Type B pancreatic cell (in vitro differentiated cells): Measurements from ENCODE around the gene PRKAR1B. TPM values are rescaled to one million over a fixed set of nuclear protein-coding genes. Genes with fewer than 3 reads are reported as not detected.

Source experiments
- DNase-seq: peaks from one replicate; pipeline ENCODE4 v3.0.0; 2021; ENCODE audit warnings: mixed read lengths; ENCODE audit not compliant: unreplicated experiment; ENCODE audit errors: extremely low spot score
- H3K27ac Mint-ChIP-seq: 2 replicates; pipeline ENCODE4 v1.8.0; 2021; ENCODE audit warnings: mild to moderate bottlenecking, mixed read lengths
- H3K27me3 Mint-ChIP-seq: 2 replicates; pipeline ENCODE4 v1.8.0; 2021; ENCODE audit warnings: mixed read lengths
- H3K36me3 Mint-ChIP-seq: 2 replicates; pipeline ENCODE4 v1.8.0; 2021; ENCODE audit warnings: mixed read lengths
- H3K4me1 Mint-ChIP-seq: one replicate; pipeline ENCODE4 v1.8.0; 2021; ENCODE audit warnings: mixed read lengths; ENCODE audit not compliant: unreplicated experiment
- H3K4me3 Mint-ChIP-seq: 2 replicates; pipeline ENCODE4 v1.8.0; 2021; ENCODE audit warnings: mild to moderate bottlenecking, mixed read lengths
- H3K9me3 Mint-ChIP-seq: 2 replicates; pipeline ENCODE4 v1.8.0; 2021; ENCODE audit warnings: mixed read lengths
- total RNA-seq: library from RNA; stranded (reverse); gene quantifications from 2 replicates; pipeline ENCODE4 v1.2.1, GENCODE V29; 2021; ENCODE audit warnings: low replicate concordance
- TF ChIP-seq, protein P1 (sequence below): fragments of 200-600 bp; sonication (generic); conservative IDR thresholded peaks from 2 replicates; pipeline ENCODE4 v1.5.0; 2021; ENCODE audit warnings: antibody characterized with exemption, mild to moderate bottlenecking

The PRKAR1B gene
- total RNA-seq, 1 donor from 2014 or later, result 26.1 TPM

DNA sequence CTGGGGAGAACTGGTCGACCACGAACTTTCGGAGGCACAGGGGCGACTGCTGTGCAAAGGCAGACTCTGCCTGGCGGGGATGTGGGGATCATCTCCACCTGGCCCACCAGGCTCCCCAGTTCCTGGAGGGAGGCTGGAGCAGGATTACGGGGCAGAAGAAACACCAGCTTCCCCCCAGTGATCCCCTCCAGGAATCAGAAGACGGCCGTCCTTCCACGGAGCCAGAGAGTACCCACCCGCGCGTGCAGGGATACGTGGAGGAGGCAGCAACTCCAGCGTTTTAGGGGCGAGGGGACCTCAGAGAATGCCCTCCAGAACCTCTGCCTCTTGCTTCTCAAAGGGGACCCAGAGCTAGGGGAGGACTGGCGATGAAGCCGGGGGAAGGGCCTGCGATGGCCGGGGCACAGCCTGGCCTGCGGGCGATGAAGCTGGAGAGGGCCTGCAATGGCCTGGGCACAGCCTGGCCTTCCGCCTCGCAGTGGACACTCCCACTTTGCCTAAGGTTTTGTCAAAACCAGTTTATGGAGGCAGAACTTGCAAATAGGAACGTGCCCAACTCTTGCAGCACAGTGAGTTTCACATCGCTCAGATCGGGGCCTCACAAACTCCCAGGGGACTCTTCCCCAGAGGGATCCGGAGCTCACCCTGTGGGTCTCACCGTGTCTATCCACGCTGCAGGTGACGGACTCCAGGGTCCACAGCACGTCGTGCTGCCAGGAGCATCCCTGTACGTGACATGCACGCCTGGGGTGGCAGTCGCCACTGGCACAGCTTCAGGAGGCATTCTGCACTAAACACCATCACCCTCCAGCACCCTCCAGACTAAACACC lies 129.5 kb downstream of the PRKAR1B start:
- TF ChIP-seq, protein P1, sequence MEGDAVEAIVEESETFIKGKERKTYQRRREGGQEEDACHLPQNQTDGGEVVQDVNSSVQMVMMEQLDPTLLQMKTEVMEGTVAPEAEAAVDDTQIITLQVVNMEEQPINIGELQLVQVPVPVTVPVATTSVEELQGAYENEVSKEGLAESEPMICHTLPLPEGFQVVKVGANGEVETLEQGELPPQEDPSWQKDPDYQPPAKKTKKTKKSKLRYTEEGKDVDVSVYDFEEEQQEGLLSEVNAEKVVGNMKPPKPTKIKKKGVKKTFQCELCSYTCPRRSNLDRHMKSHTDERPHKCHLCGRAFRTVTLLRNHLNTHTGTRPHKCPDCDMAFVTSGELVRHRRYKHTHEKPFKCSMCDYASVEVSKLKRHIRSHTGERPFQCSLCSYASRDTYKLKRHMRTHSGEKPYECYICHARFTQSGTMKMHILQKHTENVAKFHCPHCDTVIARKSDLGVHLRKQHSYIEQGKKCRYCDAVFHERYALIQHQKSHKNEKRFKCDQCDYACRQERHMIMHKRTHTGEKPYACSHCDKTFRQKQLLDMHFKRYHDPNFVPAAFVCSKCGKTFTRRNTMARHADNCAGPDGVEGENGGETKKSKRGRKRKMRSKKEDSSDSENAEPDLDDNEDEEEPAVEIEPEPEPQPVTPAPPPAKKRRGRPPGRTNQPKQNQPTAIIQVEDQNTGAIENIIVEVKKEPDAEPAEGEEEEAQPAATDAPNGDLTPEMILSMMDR, result no peak
- DNase-seq, result no peak
- no peaks in the 10 kb centered on the region for H3K9me3 Mint-ChIP-seq
- peaks cover under 1% of the 10 kb centered on the region for H3K4me1 Mint-ChIP-seq
- no peaks in the 10 kb centered on the region for H3K27me3 Mint-ChIP-seq
- H3K4me3 Mint-ChIP-seq, result no peak overlapping the region
- no peaks in the 10 kb centered on the region for H3K36me3 Mint-ChIP-seq
- no peak overlapping the region for H3K27ac Mint-ChIP-seq

DNA sequence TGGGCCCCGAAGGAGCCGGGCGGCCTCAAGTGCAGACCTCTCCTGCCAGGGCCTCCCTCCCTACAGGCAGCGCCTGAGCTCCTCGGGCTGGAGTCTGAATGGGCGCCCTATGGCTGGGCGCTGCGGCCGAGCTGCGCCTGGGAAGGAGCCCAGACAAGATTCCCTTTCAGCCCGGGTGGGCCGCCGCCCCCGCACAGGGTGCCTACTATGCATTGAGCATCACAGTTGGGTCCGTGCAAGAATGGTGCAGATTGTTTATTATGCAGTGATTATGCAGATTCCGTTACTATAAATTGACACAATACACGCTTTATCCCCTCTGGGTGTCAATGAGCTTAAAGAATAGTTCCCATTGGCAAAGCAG lies 130.3 kb downstream of the PRKAR1B start:
- Mint-ChIP-seq H3K4me1 (peaks cover under 1% of the 10 kb centered on the region), H3K4me3 (no peak overlapping the region), H3K36me3 (no peaks in the 10 kb centered on the region), H3K27me3 (no peaks in the 10 kb centered on the region), H3K27ac (no peak overlapping the region), H3K9me3 (no peaks in the 10 kb centered on the region)
- DNase-seq, result no peak
- TF ChIP-seq, protein P1, result no peak

DNA sequence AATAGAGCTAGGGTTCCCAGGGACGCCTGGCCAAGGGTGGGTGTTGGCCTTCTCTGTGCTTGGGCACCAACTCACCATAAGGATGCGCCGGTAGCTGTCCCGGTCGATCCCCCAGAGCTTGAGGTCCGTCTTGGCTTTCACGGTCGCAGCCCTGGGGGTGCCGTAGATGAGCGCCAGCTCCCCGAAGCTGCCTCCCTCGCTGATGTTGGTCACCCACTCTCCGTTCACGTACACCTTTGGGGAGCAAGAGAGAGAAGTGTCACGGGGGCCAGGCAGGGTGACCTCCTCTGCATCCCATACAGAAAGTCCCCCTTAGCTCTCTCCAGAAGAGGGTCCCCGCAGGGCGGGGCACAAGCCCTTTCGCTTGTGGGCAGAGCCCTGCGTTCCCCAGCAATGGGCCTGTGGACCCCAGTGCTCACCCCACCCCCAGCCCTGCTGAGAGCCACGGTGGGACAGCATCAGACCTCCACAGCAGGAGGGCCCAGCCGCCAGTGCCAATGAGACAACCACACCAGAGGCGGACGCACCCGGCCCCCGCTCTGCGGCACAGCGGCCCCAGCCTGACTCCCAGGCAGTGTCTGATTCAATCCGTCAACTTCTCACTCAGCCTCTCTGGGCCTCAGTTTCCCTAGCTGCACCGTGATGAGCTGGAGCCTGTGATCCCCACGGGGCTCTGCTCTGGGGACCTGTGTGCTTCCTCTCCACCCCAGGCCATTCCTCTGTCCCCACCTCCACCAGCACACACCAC lies 130.8 kb downstream of the PRKAR1B start:
- H3K9me3 Mint-ChIP-seq, result no peaks in the 10 kb centered on the region
- peaks cover 6% of the 10 kb centered on the region for H3K4me1 Mint-ChIP-seq
- H3K27me3 Mint-ChIP-seq, result no peaks in the 10 kb centered on the region
- no peaks in the 10 kb centered on the region for H3K36me3 Mint-ChIP-seq
- H3K27ac Mint-ChIP-seq, result no peak overlapping the region
- no peak for DNase-seq
- no peak overlapping the region for H3K4me3 Mint-ChIP-seq
- TF ChIP-seq, protein P1, result no peak

DNA sequence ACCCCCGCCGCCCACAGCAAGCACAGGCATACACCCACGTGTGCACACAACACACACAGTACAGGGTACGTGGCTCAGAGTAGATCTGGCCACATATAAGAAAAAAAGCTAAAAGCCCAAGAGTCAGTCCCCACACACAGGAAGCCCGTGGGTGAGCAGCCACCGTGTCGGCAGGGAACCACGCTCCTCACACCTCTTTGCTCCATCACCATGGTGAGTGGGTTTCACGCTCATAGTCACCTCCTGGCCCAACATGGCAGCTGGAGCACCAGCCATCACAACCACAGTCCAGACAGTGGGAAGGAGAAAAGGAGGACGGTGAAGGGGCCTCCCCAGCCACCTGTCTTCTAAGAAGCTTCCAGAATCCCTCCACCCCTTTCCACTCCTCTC lies 131.5 kb downstream of the PRKAR1B start:
- TF ChIP-seq, protein P1, result no peak
- no peak overlapping the region for H3K27ac Mint-ChIP-seq
- H3K4me1 Mint-ChIP-seq, result peaks cover 6% of the 10 kb centered on the region
- H3K27me3 Mint-ChIP-seq, result no peaks in the 10 kb centered on the region
- no peaks in the 10 kb centered on the region for H3K36me3 Mint-ChIP-seq
- no peak overlapping the region for H3K4me3 Mint-ChIP-seq
- DNase-seq, result no peak
- no peaks in the 10 kb centered on the region for H3K9me3 Mint-ChIP-seq

- Mint-ChIP-seq H3K27ac (no peak overlapping the region), H3K9me3 (no peaks in the 10 kb centered on the region), H3K4me3 (no peak overlapping the region), H3K36me3 (no peaks in the 10 kb centered on the region), H3K27me3 (no peaks in the 10 kb centered on the region), H3K4me1 (peaks cover 6% of the 10 kb centered on the region)
- DNase-seq, result no peak
- TF ChIP-seq, protein P1, result no peak
These were observed 132.0 kb downstream of the PRKAR1B start for GRCh38 chr7:594920-595620.
